Measurements from ENCODE around the gene PLXDC2. TPM values are rescaled to one million over a fixed set of nuclear protein-coding genes. Genes with fewer than 3 reads are reported as not detected.

PLXDC2 gene
- total and polyA plus RNA-seq, 2 donors (not counting 1 experiment from before 2014, with no cell fraction given) = 0.07 TPM

DNA sequence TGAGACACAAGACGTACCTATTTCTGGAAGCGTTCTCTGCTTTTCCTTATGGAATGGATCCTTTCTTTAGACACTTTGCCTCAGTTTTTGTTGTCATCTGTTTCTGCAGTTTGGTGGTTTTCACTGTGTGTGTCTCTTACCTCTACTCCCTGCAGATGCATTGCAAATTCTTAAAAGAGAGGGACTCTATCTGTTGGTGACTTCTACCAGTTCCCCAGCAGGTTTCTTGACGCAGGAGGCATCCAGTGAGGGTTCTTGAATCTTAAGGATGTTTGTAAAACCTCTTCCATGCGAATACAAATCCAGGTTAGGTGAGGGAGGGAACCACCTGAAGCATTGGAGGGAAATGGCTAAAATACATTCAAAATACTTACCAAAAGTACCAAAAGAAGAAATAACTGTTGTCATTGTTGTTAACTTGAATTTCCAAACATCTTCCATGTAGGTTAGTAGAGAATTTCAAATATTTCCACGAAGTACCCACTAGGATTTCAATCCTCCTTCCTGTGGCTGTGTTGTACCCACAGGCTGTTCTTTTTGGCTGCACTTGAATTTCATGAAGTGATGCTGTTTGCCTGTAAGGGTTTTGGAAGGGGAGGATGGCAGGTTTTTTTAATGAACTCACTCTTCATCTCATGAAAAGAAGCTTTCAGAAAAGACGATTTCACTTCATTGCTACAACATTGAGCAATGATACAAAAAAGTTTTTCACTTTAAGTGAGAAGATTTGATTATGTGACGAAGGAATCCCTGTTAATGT lies 32.2 kb downstream of the PLXDC2 start:
- Histone ChIP-seq H3K4me3 (ENCODE audit: control extremely low read depth in 1 of 5, extremely low read depth in 1 of 5, insufficient read depth in 1 of 5, low read depth in 2 of 5, low read length in 4 of 5) (no peak overlapping the region), H3K9ac (ENCODE audit: low read length) (no peak overlapping the region), H3K27ac (ENCODE audit: low read length in 2 of 2) (no peak overlapping the region), H3K36me3 (replicated peaks in 1 of 2; ENCODE audit: control extremely low read depth in 1 of 2, control insufficient read depth in 1 of 2, extremely low read depth in 1 of 2, insufficient read depth in 2 of 2, low read length in 1 of 2) (no peaks in the 10 kb centered on the region), H4K20me1 (ENCODE audit: control insufficient read depth, insufficient read depth, low read length, poor library complexity, severe bottlenecking) (no peaks in the 10 kb centered on the region), H3K27me3 (replicated peaks in 1 of 4; ENCODE audit: control extremely low read depth in 1 of 4, control insufficient read depth in 3 of 4, insufficient read depth in 4 of 4, low read length in 3 of 4) (no peaks in the 10 kb centered on the region), H2AFZ (ENCODE audit: insufficient read depth, low read depth, low read length, poor library complexity, severe bottlenecking) (no peak overlapping the region), H3K79me2 (ENCODE audit: control insufficient read depth, insufficient read depth, low read length) (no peaks in the 10 kb centered on the region), H3K4me1 (ENCODE audit: control insufficient read depth in 2 of 2, insufficient read depth in 2 of 2, low read length in 2 of 2) (no peaks in the 10 kb centered on the region), H3K9me3 (ENCODE audit: control extremely low read depth in 1 of 3, control insufficient read depth in 2 of 3, insufficient read depth in 1 of 3, low read length in 2 of 3) (no peaks in the 10 kb centered on the region), H3K4me2 (replicated peaks; ENCODE audit: low read depth, low read length, poor library complexity, severe bottlenecking) (no peak overlapping the region)
- WGBS (ENCODE audit: insufficient coverage) = 95% methylated on average over 2 of the region's 7 CpGs
- H3K27me3 Mint-ChIP-seq = no peaks in the 10 kb centered on the region
- intact Hi-C loops (cut with micrococcal nuclease) = no loop called here
- no peak overlapping the region for H3K4me3 Mint-ChIP-seq
- DNase-seq (no peak), ATAC-seq (ENCODE audit: low read depth) (no peak)
- no peaks in the 10 kb centered on the region for H3K4me1 Mint-ChIP-seq
- ChIA-PET CTCF (no interaction called here), POLR2A (no interaction called here)
- TF ChIP-seq, protein P1, sequence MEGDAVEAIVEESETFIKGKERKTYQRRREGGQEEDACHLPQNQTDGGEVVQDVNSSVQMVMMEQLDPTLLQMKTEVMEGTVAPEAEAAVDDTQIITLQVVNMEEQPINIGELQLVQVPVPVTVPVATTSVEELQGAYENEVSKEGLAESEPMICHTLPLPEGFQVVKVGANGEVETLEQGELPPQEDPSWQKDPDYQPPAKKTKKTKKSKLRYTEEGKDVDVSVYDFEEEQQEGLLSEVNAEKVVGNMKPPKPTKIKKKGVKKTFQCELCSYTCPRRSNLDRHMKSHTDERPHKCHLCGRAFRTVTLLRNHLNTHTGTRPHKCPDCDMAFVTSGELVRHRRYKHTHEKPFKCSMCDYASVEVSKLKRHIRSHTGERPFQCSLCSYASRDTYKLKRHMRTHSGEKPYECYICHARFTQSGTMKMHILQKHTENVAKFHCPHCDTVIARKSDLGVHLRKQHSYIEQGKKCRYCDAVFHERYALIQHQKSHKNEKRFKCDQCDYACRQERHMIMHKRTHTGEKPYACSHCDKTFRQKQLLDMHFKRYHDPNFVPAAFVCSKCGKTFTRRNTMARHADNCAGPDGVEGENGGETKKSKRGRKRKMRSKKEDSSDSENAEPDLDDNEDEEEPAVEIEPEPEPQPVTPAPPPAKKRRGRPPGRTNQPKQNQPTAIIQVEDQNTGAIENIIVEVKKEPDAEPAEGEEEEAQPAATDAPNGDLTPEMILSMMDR (IDR thresholded peaks at IDR 0.05) = no peak
- TF ChIP-seq EZH2 (IDR thresholded peaks at IDR 0.05; ENCODE audit: borderline replicate concordance, insufficient read depth, low read depth, low read length, poor library complexity, severe bottlenecking) = no peak
- H3K27ac Mint-ChIP-seq = no peak overlapping the region
- H3K9me3 Mint-ChIP-seq (ENCODE audit: insufficient read depth) = peaks cover 5% of the 10 kb centered on the region

DNA sequence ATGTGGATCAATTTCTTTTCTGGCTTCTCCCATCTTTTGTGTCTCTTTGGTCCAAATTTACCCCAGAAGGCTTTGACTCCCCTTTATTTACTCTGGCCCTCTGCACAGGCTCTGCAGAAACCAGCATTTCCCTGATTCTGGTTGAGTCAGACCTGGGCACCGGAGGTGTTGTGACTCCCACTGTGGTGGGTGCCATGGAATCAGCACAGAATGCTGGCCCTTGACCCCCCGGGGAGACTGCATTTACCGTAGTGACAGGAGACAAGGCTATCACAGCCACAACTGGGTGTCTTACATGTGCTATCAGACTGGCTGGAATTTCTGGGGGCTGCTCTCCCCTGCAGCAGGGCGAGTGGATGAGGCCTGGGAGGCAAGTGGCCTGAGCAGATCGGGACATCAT lies 37.6 kb downstream of the PLXDC2 start:
- no peaks in the 10 kb centered on the region for H3K27me3 ChIP-seq (replicated peaks in 1 of 4; ENCODE audit: control extremely low read depth in 1 of 4, control insufficient read depth in 3 of 4, insufficient read depth in 4 of 4, low read length in 3 of 4)
- intact Hi-C loops (cut with micrococcal nuclease) = no loop called here
- WGBS (ENCODE audit: insufficient coverage) = 92% methylated on average over 4 of the region's 5 CpGs
- no peak overlapping the region for H2AFZ ChIP-seq (ENCODE audit: insufficient read depth, low read depth, low read length, poor library complexity, severe bottlenecking)
- no peaks in the 10 kb centered on the region for H3K36me3 ChIP-seq (replicated peaks in 1 of 2; ENCODE audit: control extremely low read depth in 1 of 2, control insufficient read depth in 1 of 2, extremely low read depth in 1 of 2, insufficient read depth in 2 of 2, low read length in 1 of 2)
- no peak overlapping the region for H3K4me2 ChIP-seq (replicated peaks; ENCODE audit: low read depth, low read length, poor library complexity, severe bottlenecking)
- H3K4me1 Mint-ChIP-seq = no peaks in the 10 kb centered on the region
- no peak overlapping the region for H3K4me3 Mint-ChIP-seq
- H3K27ac ChIP-seq (ENCODE audit: low read length in 2 of 2) = no peak overlapping the region
- no peak overlapping the region for H3K9ac ChIP-seq (ENCODE audit: low read length)
- TF ChIP-seq, protein P1 (IDR thresholded peaks at IDR 0.05) = no peak
- no peak for TF ChIP-seq EZH2 (IDR thresholded peaks at IDR 0.05; ENCODE audit: borderline replicate concordance, insufficient read depth, low read depth, low read length, poor library complexity, severe bottlenecking)
- no peaks in the 10 kb centered on the region for H3K27me3 Mint-ChIP-seq
- ATAC-seq (ENCODE audit: low read depth) (no peak), DNase-seq (no peak)
- ChIA-PET CTCF (no interaction called here), POLR2A (no interaction called here)
- H3K79me2 ChIP-seq (ENCODE audit: control insufficient read depth, insufficient read depth, low read length) = no peaks in the 10 kb centered on the region
- no peaks in the 10 kb centered on the region for H3K4me1 ChIP-seq (ENCODE audit: control insufficient read depth in 2 of 2, insufficient read depth in 2 of 2, low read length in 2 of 2)
- no peaks in the 10 kb centered on the region for H3K9me3 ChIP-seq (ENCODE audit: control extremely low read depth in 1 of 3, control insufficient read depth in 2 of 3, insufficient read depth in 1 of 3, low read length in 2 of 3)
- H3K27ac Mint-ChIP-seq = no peak overlapping the region
- H4K20me1 ChIP-seq (ENCODE audit: control insufficient read depth, insufficient read depth, low read length, poor library complexity, severe bottlenecking) = no peaks in the 10 kb centered on the region
- H3K4me3 ChIP-seq (ENCODE audit: control extremely low read depth in 1 of 5, extremely low read depth in 1 of 5, insufficient read depth in 1 of 5, low read depth in 2 of 5, low read length in 4 of 5) = no peak overlapping the region
- peaks cover 1% of the 10 kb centered on the region for H3K9me3 Mint-ChIP-seq (ENCODE audit: insufficient read depth)

Measured in B cell (primary cell).